HG03460 (cell line): ENCODE measurements around the gene DIP2B.
"Not testable (repeated sequence)": the region's sequence is repeated elsewhere in the genome, so short reads cannot be mapped to it uniquely, and the experiment has no call there.

Experiments used
- ATAC-seq: cut with Tn5 transposase; IDR thresholded peaks from one replicate; pipeline ENCODE4 v1.9.1; 2021; ENCODE audit not compliant: unreplicated experiment

The DIP2B gene

DNA sequence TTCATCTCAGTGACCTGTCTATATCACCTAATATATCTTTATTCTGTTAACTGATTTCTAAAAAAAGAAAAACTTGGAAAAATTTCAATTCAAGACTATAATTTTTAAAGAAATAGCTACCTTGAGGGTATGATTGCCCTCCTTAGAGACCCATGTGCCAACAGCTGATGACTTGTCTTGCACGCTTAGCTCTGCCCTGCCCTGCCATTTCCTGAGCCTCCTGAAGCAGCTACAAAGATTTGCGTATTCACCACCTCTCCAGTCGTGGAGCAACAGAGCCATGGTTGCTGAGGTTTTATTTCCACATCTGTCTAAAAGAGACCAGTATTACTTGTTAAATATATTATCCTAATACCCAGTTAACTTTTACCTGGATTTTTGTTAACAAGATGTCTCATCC lies 167.4 kb downstream of the DIP2B start:
- no peak for ATAC-seq

DNA sequence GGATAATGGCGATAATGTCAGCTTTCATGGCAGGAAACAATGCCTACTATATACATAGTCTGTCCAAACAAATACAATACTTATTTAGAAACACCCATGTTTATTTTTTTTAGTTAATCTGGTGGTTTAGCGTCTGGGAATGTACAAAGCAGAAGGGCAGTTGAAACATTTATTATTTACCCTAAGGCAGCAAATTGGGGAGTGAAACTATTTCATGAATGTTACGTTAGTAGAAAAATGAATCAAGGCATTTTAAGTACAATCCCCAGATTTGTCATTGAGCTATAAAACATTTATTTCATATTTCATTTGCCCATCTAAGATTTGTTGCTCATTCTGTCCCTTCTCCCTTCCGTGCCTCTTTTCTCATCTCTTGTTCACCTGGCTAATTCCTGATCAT lies 172.0 kb downstream of the DIP2B start:
- no peak for ATAC-seq

DNA sequence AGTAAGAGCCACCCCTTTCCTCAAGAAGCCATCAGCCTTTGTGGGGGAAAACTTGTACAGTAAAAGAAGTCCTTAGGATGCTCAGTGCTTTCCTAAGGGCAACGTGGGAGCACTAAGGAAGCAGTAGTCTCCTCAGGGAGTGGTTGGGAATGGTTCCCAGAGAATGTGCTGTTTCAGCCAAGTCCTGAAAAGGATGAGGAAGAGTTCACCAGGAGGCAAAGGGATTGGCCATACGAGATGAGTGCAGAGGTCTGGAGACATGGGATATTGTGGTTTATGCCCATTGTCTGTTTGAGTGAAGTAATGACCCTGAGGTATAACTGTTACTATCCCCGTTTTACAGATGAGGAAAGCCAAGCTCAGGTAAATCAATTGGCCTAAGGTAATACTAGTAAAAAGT lies 173.1 kb downstream of the DIP2B start:
- no peak for ATAC-seq

DNA sequence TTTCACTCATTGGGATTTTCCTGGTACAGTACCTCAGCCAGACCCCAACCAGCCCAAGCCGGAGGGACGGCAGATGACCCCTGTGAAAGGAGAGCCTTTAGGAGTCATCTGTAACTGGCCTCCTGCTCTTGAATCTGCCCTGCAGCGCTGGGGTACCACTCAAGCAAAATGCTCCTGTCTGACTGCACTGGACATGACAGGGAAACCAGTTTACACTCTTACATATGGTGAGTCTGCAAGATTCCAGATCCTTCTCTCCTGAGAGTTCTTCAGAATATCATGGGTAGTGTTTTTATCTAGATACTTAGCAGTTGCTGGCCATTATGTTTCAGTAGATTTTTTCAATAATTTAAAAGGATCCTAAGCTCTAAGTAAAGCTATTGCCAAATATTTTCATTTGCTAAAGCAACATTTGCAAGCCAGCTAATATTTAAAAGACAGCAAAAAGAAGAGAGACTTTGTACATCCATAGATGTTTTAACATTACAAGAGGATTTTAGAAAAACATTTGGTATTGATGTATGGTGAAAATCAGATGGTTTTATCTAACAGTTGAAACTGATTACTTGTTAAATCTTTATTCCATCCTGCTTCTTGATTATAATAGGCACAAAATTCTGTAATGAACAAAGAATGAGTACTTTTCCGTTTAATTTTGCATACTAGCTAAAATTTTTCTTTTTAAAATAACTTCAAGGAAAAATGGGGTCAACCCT lies 174.0 kb downstream of the DIP2B start:
- no peak for ATAC-seq

DNA sequence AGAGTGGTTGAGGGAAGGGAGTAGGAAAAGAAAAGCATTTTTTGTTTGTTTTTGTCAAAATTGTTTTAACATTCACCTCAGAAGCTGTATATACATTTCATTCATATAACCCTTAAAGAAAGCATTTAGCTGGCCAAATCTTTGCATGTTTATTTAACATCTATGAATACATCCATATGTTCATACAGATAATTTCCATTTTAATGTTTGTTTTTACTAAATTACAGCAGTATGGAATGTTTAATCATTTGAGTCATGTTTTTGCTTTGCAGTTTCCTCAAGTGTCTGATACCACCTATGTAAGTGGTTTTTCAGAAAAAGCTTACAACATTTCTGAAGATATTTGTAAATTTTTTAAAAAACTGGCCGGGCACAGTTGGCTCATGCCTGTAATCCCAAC lies 174.8 kb downstream of the DIP2B start:
- ATAC-seq: no peak

DNA sequence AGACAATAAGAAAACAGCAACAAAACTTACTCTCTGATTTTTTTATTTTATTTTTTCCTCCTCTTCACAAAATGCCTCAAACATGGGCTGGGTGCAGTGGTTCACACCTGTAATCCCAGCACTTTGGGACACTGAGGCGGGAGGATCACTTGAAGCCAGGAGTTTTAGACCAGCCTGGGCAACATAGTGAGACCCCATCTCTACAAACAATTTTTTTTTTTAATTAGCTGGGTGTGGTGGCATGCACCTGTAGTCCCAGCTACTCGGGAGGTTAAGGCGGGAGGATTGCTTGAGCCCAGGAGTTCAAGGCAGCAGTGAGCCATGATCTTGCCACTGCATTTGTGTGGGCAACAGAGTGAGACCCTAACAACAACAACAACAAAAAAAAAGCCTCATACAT lies 176.3 kb downstream of the DIP2B start:
- ATAC-seq: not testable (repeated sequence)

DNA sequence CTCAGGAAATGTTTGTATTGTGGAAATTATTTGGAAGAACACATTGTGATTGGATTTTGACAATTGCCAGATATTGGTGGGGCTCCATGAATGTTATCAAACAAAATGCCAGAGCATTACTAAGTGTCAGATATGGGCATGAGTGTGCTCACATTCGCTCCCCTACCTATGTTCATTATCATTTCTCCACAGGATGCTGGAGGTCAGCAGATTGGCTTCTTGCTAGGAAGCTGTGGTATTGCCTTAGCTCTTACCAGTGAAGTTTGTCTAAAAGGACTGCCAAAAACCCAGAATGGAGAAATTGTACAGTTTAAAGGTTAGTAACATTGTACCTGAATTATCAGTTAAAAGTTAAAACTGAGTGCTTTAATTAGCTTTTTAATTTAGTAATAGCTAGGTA lies 180.9 kb downstream of the DIP2B start:
- no peak for ATAC-seq

DNA sequence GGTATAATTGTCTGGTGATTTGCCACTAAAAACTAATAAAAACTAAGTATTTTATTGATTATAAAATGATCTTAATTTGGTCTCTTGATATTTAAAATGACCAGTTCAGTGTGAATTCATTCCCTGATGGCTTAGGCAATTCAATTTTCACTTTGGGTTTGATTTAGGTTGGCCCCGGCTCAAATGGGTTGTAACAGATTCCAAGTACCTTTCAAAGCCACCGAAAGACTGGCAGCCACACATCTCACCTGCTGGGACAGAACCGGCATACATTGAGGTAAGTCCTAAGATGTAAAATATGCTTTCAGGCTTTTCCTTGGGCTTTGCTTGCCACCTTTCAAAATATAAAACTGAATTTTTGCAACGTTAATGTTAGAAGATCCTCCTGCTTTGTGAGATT lies 181.6 kb downstream of the DIP2B start:
- ATAC-seq: no peak

DNA sequence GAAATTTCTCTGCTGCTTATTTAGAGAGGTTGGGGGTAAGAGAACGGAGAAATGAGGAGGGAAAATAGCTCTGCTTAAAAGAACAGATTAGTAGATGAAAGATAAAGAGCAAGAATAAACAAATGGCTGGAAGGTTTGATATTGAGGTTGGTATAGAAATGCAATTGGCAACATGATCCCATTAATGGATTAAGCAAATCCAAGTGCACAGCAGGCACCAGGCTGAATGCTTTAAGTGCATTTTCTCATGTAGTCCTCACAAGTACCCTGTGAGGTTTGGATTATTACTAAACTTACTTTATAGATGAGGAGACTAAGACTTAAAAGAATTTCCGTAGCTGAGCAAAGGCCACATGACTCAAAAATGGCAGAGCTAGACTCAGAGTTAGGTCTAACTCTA lies 182.2 kb downstream of the DIP2B start:
- no peak for ATAC-seq

DNA sequence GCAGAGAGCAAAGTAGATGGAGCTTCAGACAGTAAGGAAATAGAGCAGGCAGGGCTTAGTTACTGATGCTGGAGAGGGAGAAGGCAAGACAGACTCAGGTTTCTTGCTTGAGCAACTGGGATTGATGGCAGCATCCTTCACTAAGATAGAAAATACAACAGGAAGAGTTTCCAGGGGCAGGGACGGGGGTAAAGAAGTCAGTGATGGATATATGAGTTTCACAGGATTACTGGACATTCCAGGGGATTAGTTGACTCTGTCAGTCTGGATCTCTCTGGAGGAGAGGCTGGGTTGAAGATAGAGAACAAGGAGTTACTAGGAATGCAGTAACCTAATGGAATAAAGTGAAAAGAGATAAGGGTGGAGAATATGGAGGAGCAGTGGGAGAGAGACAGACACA lies 184.7 kb downstream of the DIP2B start:
- no peak for ATAC-seq

DNA sequence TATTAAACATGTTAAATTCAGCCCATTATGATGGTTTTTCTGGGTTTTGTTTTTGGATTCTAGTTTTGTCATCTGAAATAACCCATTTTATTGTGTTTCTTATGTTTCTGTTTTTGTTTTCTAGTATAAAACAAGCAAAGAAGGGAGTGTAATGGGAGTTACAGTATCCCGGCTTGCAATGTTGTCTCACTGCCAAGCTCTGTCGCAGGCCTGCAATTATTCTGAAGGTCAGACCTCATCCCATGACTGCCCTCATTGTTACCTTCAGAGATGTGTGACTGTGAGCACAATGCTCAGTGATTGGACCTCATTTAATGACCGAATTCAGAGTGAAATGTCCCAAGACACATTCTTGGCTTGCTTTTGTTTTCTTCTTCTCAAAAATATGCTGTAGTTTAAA lies 186.1 kb downstream of the DIP2B start:
- no peak for ATAC-seq

DNA sequence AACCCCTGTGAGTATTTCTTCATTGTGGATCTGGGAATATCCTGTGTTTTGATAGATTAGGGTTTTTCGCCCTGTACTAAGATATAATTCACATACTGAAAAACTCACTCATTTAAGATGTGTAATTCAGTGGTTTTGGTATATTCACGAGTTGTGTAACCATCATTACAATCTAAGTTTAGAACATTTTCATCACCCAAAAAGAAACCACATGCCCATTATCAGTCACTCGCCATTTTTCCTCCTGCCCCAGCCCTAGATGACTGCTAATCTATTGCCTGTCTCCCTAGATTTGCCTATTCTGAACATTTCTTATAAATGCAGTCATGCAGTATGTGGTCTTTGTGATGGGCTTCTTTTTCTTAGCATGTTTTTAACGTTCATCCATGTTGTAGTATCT lies 191.2 kb downstream of the DIP2B start:
- no peak for ATAC-seq

DNA sequence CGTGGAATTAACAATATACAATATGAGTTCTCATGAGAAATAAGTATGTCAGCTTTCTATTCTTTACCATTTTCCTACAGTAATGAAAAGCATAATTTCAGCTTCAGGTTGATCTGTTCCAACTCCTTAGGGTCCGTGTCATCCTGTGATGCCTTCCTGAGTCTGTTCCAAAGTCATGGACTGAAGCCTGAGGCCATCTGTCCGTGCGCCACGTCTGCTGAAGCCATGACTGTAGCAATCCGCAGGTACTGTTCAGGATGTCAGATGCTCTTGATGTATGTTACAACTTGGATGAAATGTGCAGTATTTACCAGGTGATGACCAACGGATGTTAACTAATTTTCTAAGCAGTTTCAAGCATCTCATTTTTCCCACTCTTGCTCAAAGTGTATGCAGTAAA lies 192.1 kb downstream of the DIP2B start:
- no peak for ATAC-seq

DNA sequence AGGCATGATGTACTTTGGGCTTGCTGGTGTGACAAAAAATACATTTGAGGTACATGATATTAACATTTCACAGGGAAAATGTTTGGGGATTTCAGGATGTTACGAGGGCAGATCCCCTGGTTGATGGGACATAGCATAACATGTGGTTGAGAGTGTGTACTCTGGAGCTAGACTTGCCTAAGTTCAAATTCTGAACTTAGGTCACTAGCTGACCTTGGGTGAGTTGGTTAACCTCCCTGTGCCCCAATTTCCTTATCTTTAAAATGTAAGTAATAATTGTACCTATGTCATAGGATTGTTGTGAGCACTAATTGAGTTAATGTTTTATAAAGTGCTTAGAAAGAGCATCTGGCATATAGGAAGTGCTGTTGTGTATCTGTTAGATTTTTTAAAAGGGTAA lies 194.4 kb downstream of the DIP2B start:
- ATAC-seq: no peak

DNA sequence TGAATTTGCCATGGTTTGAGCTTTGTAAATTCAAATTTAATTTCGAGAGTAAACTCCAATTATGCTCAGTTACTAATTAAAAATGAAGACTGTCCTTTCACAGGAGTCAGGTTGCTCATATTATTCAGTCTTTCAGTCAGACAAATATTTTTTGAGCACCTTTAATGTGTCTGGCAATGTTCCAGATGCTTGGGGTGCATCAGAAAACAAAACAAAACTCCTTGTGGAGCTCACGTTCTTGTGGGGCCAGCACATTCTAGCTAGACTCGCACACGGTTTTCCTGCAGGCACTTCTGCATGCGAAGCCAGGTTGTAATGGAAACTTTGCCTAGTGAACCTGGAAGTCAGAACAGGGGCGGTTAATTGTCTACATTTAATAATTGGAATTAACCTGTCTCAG lies 195.2 kb downstream of the DIP2B start:
- ATAC-seq: no peak

DNA sequence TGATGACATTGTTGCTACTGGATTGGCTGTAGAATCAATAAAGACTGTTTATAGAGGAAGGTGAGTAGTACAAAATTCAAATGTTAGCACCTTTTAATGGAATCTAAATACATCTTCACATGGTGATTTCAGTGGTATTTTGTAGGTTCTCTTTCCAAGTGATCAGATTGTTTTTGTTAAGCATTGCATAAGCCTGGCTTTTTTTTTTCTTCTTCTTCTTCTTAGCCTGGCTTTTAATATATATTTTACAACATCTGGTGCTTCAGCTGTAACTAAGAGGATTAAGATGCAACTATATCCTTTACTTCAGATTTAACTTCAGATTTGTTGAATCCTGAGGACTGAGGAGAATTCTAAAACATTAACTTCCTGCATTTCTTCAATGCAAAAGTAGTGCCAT lies 201.8 kb downstream of the DIP2B start:
- no peak for ATAC-seq

DNA sequence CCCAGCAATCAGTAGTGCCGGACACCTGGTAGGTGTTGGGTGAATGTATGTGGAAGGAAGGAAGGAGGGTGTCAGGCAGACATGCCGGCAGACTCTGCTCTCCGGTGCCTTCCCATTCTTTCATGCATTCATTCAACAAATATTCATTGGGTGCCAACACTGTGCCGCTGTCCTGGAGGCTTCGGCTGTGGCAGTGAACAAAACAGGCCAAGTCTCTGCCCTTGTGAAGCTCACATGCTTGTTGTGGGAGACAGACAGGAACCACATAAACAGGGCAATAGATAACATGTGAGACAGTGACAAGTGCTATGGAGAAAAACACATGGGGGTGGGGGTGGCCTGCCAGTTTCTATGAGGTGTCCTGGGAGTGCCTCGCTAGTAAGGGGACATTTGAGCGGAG lies 202.6 kb downstream of the DIP2B start:
- no peak for ATAC-seq

DNA sequence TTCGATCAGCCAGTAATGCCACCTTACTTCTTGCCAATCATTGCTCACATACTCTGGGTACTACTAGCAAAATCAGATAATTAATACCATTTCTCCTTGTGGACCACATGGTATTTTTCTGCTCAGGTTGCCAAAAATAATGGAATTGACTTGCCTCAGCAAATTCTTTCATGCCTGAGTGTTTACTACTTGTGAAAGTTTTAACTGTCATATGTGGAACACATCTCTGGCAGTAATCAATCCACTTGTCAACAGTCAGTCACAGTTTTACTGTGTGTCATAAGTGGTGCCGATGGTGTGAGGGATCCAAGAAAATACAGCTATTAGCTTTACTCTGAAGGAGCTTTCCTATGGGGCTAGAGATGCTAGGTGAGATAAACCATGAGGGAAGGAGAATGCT lies 203.8 kb downstream of the DIP2B start:
- no peak for ATAC-seq

DNA sequence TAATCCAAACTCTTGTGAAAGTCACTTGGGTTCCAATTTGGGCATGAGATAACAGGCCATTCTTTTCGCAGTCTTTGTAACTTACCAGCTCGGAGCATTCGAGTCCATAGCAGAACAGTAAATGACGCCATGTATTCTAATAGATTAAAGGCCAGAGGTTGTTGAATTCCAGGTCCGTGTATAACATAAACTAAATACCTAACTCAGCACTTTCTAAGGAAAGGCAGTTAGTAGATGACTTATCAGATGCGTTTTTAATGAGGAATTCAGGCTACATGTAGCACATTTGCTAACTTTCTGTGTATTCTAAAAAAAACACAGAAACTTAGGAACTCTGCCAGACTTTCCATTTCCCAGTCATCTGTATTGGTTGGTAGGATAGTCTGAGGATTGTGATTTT lies 206.3 kb downstream of the DIP2B start:
- ATAC-seq: no peak

DNA sequence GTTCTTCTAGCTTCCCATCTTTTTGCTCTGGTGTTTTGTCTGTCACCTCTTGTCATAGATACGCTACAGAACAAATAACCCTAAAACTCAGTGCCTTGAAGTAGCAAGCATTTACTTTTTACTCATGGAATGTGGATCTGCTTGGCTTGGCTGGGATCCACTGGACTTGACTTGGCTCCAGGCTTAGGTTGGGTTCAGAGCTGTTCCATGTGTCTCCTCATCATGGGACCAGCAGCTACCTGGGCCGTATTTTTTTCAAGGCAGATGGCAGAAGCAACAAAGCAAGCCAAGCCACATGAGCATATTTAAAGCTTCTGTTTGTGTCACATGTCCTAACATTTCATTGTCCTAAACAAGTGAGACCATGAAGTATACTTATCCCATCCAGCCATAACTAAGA lies 210.4 kb downstream of the DIP2B start:
- no peak for ATAC-seq

DNA sequence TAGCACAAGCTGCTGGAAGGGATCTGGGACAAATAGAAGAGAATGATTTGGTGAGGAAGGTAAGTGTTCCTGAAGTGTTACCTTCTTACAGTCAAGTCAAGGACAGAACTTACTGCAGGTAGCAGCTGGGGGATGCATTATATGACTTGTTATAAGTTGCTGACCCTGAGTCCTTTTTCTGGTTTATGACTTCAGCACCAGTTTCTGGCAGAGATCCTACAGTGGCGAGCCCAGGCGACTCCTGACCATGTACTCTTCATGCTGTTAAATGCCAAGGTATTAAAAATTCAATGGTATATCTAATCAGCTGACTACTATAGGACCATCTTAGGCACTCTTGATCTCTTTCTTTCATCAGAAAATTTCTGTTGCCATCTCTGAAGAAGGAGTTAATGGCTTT lies 214.0 kb downstream of the DIP2B start:
- ATAC-seq: no peak

DNA sequence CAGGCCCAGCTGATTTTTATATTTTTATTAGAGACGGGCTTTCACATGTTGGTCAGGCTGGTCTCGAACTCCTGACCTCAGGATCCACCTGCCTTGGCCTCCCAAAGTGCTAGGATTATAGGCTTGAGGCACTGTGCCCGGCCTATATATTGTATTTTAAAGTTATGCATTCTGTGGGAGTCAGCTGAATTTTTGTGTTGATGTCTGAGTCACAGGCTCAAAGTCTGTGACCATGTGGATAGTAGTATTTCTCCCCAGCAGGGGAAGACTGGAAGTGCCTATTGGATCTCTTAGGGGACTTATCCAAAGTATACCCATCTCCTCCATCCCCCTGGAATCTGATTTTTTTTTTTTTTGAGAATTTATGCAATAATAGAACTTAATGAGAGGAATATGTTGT lies 215.3 kb downstream of the DIP2B start:
- no peak for ATAC-seq

DNA sequence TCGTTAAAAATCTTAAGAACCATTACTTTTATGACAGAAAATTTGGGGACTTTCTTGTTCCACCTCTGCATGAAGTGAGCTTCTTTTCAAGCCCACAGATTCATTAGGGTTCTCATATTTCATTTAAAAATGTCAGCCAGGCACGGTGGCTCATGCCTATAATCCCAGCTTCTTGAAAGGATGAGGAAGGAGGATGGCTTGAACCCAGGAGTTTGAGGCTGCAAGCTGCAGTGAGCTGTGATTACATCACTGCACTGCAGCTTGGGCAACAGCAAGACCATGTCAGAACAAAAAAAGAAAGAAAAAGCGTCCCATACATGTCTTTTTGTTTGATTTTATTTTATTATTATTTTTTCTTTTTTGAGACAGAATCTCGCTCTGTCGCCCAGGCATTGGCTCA lies 215.7 kb downstream of the DIP2B start:
- no peak for ATAC-seq

DNA sequence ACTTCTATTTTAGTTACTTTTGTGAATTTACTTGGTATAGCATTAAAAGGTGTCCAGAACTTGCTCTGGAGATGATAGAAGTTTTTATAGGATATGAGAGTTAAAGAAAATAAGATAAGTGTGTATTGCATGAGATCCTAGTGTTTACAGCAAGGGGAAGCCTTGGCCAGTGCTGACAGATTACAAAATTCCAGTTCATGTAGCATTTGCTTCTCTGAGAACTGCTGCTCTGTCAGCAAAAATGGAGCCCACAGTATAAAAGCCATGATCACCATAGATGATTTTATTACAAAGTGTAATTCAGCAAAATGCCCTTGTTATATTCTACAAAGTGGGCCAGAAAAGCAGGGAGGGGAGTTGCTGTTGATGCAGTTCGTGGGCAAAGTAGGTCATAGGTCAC lies 219.1 kb downstream of the DIP2B start:
- ATAC-seq: no peak
